Measurements from ENCODE around the gene FGFRL1. TPM values are rescaled to one million over a fixed set of nuclear protein-coding genes. Genes with fewer than 3 reads are reported as not detected.

The FGFRL1 gene
- total and polyA plus RNA-seq, 2 of the 13 experiments (the other 11 are each of a cell fraction or from before 2014, with no cell fraction given), result 19.1 to 30.6 TPM

DNA sequence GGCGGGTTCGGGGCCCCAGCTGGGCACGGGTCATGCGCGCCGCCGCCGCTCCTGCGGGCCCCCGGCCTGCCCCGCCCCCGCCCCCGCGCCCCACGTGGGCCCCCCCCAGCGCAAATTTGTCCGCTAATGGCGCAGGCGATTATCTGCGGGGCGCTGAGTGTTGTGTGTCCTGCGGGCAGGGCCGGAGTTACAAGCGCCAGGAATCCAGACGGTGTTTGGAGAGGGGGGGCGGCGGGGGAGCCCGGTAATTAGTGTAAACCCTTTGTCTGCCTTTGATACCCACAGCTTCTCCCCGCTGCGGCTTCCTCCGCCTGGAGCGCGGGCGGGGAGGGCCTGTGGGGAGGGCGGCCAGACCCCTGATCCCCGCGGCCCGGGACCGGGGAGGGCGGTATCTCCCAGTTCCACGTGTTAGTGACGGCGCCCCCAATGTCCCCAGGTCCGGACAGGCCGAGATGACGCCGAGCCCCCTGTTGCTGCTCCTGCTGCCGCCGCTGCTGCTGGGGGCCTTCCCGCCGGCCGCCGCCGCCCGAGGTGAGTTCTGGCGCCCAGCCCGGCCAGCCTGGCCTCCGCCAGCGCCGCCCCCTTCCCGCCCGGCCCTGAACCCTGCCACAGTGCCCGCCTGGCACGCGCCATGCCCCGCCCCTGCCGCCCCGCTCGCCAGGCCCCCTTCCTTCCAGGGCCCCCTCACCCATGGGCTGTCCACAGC, 761 bp downstream of the FGFRL1 start (continued):
- TF ChIP-seq ZNF740 (CRISPR knock-in tag; IDR thresholded peaks at IDR 0.05) (0 out of 2 replicates have a peak, but pooled peaks have one; percentile 21), RFX3 (CRISPR knock-in tag; IDR thresholded peaks at IDR 0.05) (no peak), ZNF773 (CRISPR knock-in tag; IDR thresholded peaks at IDR 0.05; ENCODE audit: borderline replicate concordance) (no peak), PATZ1 (CRISPR knock-in tag; IDR thresholded peaks at IDR 0.05) (peak; percentile 86), ZNF160 (CRISPR knock-in tag; IDR thresholded peaks at IDR 0.05) (no peak), SATB2 (CRISPR knock-in tag; IDR thresholded peaks at IDR 0.05) (no peak), ZNF687 (CRISPR knock-in tag; IDR thresholded peaks at IDR 0.05) (peak; percentile 49; the same call in 1 of the 2 replicates), ZBTB3 (CRISPR knock-in tag; IDR thresholded peaks at IDR 0.05; ENCODE audit: borderline replicate concordance, low read depth) (no peak), ZEB1 (IDR thresholded peaks at IDR 0.05; ENCODE audit: insufficient replicate concordance, low read depth) (no peak), ZNF180 (CRISPR knock-in tag; IDR thresholded peaks at IDR 0.05; ENCODE audit: borderline replicate concordance, low read depth) (no peak), ZNF496 (CRISPR knock-in tag; IDR thresholded peaks at IDR 0.05; ENCODE audit: insufficient replicate concordance) (no peak), SMYD3 (CRISPR knock-in tag; IDR thresholded peaks at IDR 0.05) (no peak), ZNF337 (CRISPR knock-in tag; IDR thresholded peaks at IDR 0.05; ENCODE audit: borderline replicate concordance, low read depth) (no peak), GLI4 (CRISPR knock-in tag; IDR thresholded peaks at IDR 0.05; ENCODE audit: borderline replicate concordance) (no peak), RAD21 (CRISPR knock-in tag; IDR thresholded peaks at IDR 0.05) (0 out of 2 replicates have a peak, but pooled peaks have one; percentile 9), ZKSCAN8 (CRISPR knock-in tag; IDR thresholded peaks at IDR 0.05; ENCODE audit: borderline replicate concordance) (no peak), ZNF503 (CRISPR knock-in tag; IDR thresholded peaks at IDR 0.05) (no peak), SOX6 (IDR thresholded peaks at IDR 0.05) (no peak), SOX6 (CRISPR knock-in tag; IDR thresholded peaks at IDR 0.05) (no peak; the same call in 1 of the 2 replicates)

All from HepG2 (cell line).